OCI-LY1 (cell line): ENCODE results near the gene SLC35F6.

Experiments
- H2AFZ ChIP-seq: fragments of 200-600 bp; sonication (generic), shearing (Covaris generic); 2 replicates; pipeline ENCODE4 v1.6.0; 2014; ENCODE audit warnings: antibody characterized with exemption, mild to moderate bottlenecking, low read length
- H3F3A ChIP-seq: fragments of 200-600 bp; sonication (generic), shearing (Covaris generic); 2 replicates; pipeline ENCODE4 v1.6.0; 2014; ENCODE audit warnings: mild to moderate bottlenecking, antibody characterized with exemption, low read length, moderate library complexity; ENCODE audit not compliant: insufficient read depth
- H3K27ac ChIP-seq: fragments of 200-600 bp; sonication (generic); 2 replicates; pipeline ENCODE4 v1.5.1; 2014; ENCODE audit warnings: low read length, mixed run types, mild to moderate bottlenecking, low read depth; ENCODE audit not compliant: poor library complexity, severe bottlenecking
- H3K27me3 ChIP-seq: fragments of 200-600 bp; sonication (generic); 2 replicates; pipeline ENCODE4 v1.6.0; 2014; ENCODE audit warnings: antibody characterized with exemption, mild to moderate bottlenecking, low read length, moderate library complexity; ENCODE audit not compliant: insufficient read depth
- H3K36me3 ChIP-seq: fragments of 200-600 bp; sonication (generic); 2 replicates; pipeline ENCODE4 v1.6.1; 2014; ENCODE audit warnings: mild to moderate bottlenecking, antibody characterized with exemption, low read length, moderate library complexity, mixed read lengths; ENCODE audit not compliant: insufficient read depth
- H3K4me1 ChIP-seq: fragments of 200-600 bp; sonication (generic); 2 replicates; pipeline ENCODE4 v1.5.1; 2014; ENCODE audit warnings: mild to moderate bottlenecking, low read length, moderate library complexity; ENCODE audit not compliant: insufficient read depth, severe bottlenecking
- H3K4me2 ChIP-seq: fragments of 200-600 bp; sonication (generic), shearing (Covaris generic); 2 replicates; pipeline ENCODE4 v1.6.1; 2014; ENCODE audit warnings: low read length
- H3K4me3 ChIP-seq: fragments of 200-600 bp; sonication (generic); 2 replicates; pipeline ENCODE4 v1.5.1; 2014; ENCODE audit warnings: low read length, low read depth, mild to moderate bottlenecking, mixed read lengths; ENCODE audit not compliant: poor library complexity, severe bottlenecking
- H3K79me2 ChIP-seq: fragments of 200-600 bp; shearing (Covaris generic); 2 replicates; pipeline ENCODE4 v1.6.1; 2016; ENCODE audit warnings: mixed run types, low read length, mixed read lengths; ENCODE audit not compliant: insufficient read depth
- H3K9ac ChIP-seq: fragments of 200-600 bp; sonication (generic), shearing (Covaris generic); 2 replicates; pipeline ENCODE4 v1.6.1; 2014; ENCODE audit warnings: mild to moderate bottlenecking, low read length, mixed read lengths
- H3K9me2 ChIP-seq: fragments of 200-600 bp; sonication (generic), shearing (Covaris generic); 2 replicates; pipeline ENCODE4 v1.6.1; 2014; ENCODE audit warnings: low read depth, mild to moderate bottlenecking, low read length, mixed read lengths
- H3K9me3 ChIP-seq: fragments of 200-600 bp; shearing (Covaris generic); 2 replicates; pipeline ENCODE4 v1.6.1; 2014; ENCODE audit warnings: low read length, mixed read lengths
- H4K20me1 ChIP-seq: fragments of 200-600 bp; sonication (generic), shearing (Covaris generic); 2 replicates; pipeline ENCODE4 v1.6.0; 2016; ENCODE audit warnings: mild to moderate bottlenecking, low read length; ENCODE audit not compliant: insufficient read depth
- CTCF ChIP-seq: fragments of 200-600 bp; sonication (generic), shearing (Covaris generic); IDR thresholded peaks from 2 replicates; pipeline ENCODE4 v1.5.1; 2017; ENCODE audit warnings: mild to moderate bottlenecking, antibody characterized with exemption, low read length, moderate library complexity, mixed read lengths
- EZH2 ChIP-seq: fragments of 200-600 bp; sonication (generic), shearing (Covaris generic); IDR thresholded peaks from 2 replicates; pipeline ENCODE4 v1.8.0; 2017; ENCODE audit warnings: borderline replicate concordance, mixed run types, mild to moderate bottlenecking, antibody characterized with exemption, low read length, moderate library complexity, mixed read lengths

Gene SLC35F6

GRCh38 chr2:26752656-26753055 lies 11.4 kb upstream of the SLC35F6 start:
- H4K20me1 ChIP-seq: no peaks in the 10 kb centered on the region
- no peaks in the 10 kb centered on the region for H3K9me2 ChIP-seq
- TF ChIP-seq EZH2 (no peak), CTCF (no peak)
- no peak overlapping the region for H3K27ac ChIP-seq
- no peaks in the 10 kb centered on the region for H3K79me2 ChIP-seq
- H3K4me1 ChIP-seq: no peaks in the 10 kb centered on the region
- H3K9me3 ChIP-seq: no peaks in the 10 kb centered on the region
- no peak overlapping the region for H3K9ac ChIP-seq
- H3K36me3 ChIP-seq: no peaks in the 10 kb centered on the region
- 0 out of 2 replicates have a peak, but pooled peaks cover 6% of the 10 kb centered on the region for H3K27me3 ChIP-seq
- no peak overlapping the region for H2AFZ ChIP-seq
- H3K4me3 ChIP-seq: no peak overlapping the region
- H3K4me2 ChIP-seq: no peak overlapping the region
- no peaks in the 10 kb centered on the region for H3F3A ChIP-seq

- no peak overlapping the region for H3K9ac ChIP-seq
- no peak overlapping the region for H3K4me3 ChIP-seq
- H3K36me3 ChIP-seq: no peaks in the 10 kb centered on the region
- H3K4me1 ChIP-seq: no peaks in the 10 kb centered on the region
- H4K20me1 ChIP-seq: no peaks in the 10 kb centered on the region
- no peaks in the 10 kb centered on the region for H3F3A ChIP-seq
- no peaks in the 10 kb centered on the region for H3K79me2 ChIP-seq
- H2AFZ ChIP-seq: no peak overlapping the region
- peaks cover 11% of the 10 kb centered on the region; the same call in 1 of the 2 replicates for H3K27me3 ChIP-seq
- H3K27ac ChIP-seq: no peak overlapping the region
- H3K4me2 ChIP-seq: no peak overlapping the region
- TF ChIP-seq CTCF (no peak), EZH2 (no peak)
- H3K9me3 ChIP-seq: no peaks in the 10 kb centered on the region
- no peaks in the 10 kb centered on the region for H3K9me2 ChIP-seq
Measured at GRCh38 chr2:26754539-26754938, 9.5 kb upstream of the SLC35F6 start.

- Histone ChIP-seq H3K4me2 (no peak overlapping the region), H3K4me3 (no peak overlapping the region), H3K27me3 (peaks cover 11% of the 10 kb centered on the region; the same call in 1 of the 2 replicates), H3K9me2 (no peaks in the 10 kb centered on the region), H3K36me3 (no peaks in the 10 kb centered on the region), H4K20me1 (no peaks in the 10 kb centered on the region), H3K27ac (no peak overlapping the region), H3K9me3 (no peaks in the 10 kb centered on the region), H3K4me1 (no peaks in the 10 kb centered on the region), H2AFZ (no peak overlapping the region), H3F3A (no peaks in the 10 kb centered on the region), H3K79me2 (no peaks in the 10 kb centered on the region), H3K9ac (no peak overlapping the region)
- TF ChIP-seq CTCF: no peak
- no peak for TF ChIP-seq EZH2
Measured at GRCh38 chr2:26754972-26755670, 9.0 kb upstream of the SLC35F6 start.
